NCI-H2227 (cell line): ENCODE measurements around the gene MARK3.

Experiments used
- DNase-seq: peaks from one replicate; lab custom pipeline; 2025; ENCODE audit not compliant: unreplicated experiment; lab: John Stamatoyannopoulos, UW

MARK3 gene

DNA sequence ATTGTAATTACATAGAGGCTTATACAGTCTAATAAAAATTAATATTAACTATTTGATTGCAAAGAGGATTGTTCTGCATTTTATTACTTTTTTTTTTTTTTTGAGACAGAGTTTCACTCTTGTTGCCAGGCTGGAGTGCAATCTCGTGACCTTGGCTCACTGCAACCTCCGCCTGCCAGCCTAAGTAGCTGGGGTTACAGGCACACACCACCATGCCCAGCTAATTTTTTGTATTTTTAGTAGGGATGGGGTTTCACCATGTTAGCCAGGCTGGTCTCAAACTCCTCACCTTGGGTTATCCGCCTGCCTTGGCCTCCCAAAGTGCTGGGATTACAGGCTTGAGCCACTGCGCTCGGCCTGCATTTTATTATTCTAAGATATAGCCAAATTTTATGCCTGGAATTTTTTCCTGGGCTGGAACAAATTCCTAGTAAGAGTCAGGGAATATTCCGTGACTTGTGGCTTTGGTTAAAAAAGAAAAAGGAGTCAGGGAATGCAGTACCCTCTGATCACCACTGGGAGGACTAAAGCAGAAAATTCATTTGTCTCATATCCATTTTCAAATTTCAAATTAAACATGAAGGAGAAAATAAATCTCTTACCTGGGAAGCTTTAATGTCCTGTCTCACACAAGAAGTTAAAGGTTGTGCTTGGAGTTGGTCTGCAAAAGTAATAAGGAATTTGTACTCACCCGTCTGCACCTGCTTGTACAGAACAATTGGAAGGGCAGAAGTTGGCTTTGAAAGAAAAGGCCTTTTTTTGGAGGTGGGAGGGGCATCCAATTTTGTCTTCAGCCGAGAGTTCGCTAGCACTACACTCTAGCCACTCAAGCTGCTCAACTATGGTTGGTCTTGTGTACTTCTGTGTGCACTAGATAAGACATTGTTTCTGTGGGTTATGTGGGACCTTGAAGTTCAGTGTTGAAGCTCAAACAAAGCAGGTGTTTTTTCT, 8.7 kb downstream of the MARK3 start:
- DNase-seq, result peak; percentile 35

DNA sequence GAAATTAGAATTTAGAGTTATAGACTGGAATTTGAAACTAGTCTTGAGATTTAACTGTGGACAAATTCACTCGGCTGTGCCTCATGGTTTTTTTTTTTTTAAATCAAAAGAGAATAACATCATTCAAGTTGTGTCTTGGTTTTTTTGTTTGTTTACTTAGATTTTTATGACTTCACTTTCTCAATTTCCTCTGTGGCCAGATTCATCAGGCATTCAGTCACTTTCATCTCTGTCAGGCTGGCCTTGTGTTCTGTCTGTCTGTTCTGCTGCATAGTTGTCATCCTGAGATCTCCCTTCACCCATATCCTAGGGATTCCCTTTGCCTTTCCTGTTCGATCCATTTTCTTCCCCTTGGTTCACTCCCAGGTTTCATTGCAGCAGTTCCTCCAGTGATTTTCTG, 10.0 kb downstream of the MARK3 start:
- no peak for DNase-seq

DNA sequence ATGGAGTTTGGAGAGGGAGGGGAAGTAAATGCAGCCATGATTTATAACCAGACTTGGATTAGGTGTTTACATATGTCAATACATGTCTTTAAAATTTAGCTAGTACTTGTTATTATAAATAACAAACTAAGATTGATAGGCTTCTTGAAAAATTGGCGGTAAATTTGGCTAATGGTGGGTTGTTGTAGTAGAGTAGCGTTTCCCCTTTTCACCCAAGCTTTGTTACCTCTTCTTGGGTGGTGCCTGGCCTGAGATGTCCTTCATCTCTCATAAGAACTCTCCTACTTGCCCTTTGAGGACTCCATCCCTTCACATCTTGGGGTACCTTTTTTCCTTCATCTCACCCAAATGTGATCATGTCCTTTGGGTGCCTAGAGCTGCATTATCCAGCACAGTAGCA, 11.2 kb downstream of the MARK3 start:
- no peak for DNase-seq

DNA sequence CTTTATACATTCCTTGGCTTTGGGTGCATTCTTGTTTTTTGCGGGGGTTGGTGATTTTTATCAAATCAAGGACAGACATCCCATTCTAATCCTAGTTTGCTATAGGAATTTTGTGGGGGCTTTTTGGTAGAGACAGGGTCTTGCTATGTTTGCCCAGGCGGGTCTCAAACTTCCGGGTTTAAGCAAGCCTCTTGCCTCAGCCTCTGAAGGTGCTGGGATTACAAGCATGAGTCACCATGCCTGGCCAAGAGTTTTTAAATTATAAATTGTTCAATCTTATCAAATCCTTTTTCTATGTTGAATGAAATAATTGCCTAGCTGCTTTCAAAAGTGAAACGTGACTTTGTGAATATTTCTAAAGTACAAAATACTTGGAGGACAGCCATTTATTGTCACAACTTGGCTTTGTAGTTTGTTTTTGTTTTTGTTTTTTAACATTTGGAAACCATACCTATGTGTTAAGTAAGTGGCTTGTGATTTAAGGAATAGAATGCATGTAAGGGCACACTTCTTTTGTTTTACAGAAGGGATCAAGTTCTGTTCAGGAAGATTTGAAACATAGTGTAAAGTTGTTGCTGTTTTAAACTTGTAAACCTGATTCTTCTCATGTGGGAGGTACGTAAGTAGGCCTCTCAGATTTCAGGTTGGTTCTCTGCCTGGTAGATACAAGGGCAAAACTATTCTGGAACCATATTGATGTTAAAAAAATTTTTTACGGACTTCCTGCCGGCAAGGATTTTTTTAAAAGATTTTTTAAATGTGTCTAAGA, 13.4 kb downstream of the MARK3 start:
- no peak for DNase-seq

DNA sequence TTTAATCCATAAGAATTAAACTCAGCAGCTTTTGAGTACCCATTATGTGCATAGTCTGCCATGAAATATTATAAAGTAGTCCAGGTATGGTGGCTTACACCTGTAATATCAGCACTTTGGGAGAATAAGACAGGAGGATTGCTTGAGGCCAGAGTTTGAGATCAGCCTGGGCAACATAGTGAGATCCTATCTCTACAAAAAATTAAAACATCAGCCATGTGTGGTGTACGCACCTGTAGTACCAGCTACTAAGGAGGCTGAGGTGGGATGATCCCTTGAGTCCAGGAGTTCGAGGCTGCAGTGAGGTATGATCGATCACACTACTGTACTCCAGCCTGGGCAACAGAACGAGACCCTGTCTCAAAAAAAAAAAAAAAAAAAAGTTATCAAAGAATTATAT, 15.3 kb downstream of the MARK3 start:
- no peak for DNase-seq

DNA sequence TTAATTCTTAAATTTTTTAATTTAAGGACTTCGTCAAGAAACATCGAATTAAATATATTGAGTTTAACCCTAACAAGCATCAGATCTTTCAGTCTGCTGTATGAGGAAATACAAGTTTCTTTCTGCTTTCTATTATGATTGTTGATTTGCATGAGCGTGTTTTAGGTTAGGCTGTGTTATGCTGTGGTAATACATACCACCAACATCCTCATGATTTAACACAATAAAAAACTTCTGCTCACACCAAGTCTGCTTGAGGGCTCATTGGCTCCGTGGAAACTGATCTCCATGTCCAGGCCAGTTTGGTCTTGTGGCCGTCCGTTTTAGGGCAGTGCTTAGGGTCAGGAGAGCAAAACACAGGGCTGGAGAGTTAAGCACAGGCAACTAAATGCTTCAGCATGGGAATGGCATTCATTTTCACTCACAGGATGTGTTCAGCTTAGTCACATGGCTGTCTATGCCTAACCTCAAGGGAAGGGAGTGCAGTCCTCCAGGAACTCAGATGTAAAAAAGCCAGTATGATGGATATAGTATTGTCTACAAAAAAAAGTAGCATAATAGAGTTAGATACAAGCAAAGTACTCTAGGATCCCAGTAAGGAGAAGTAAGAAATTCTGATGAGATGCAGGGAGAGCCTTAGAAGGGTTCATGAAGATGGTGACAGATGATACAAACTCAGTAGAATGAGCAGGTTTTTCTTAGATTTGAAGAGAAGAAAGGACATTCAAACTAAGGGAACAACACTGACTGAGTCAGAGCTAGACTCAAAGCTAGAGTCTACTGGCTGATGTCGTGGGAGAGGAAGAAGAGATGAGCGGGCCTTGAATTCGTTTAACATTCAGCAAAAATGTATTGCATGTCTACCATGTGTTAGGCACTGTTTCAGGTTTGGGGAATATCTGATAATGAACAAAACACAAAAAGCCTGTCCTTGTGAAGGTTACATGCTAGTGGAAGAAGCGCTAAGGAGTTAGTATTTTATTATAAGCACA, 16.3 kb downstream of the MARK3 start:
- DNase-seq, result no peak

DNA sequence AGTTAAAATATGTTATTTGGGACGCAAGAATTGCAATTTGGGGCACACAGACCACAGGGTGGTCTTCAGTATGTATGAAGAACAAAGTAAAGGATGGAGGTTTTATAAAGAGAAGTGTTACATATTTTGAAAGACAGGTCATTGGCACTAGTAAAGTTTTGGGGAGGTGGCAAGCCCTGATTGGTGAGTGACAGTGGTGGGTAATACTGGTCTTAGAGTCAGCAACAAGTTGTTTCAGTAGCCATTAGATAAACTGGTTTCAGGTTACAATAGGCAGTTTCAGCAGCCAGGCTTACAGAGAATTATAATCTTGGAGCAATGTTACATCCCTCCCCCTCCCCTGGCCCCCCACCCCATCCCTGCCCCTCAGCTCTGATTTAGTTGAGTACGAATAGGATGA, 17.5 kb downstream of the MARK3 start:
- DNase-seq, result no peak

DNA sequence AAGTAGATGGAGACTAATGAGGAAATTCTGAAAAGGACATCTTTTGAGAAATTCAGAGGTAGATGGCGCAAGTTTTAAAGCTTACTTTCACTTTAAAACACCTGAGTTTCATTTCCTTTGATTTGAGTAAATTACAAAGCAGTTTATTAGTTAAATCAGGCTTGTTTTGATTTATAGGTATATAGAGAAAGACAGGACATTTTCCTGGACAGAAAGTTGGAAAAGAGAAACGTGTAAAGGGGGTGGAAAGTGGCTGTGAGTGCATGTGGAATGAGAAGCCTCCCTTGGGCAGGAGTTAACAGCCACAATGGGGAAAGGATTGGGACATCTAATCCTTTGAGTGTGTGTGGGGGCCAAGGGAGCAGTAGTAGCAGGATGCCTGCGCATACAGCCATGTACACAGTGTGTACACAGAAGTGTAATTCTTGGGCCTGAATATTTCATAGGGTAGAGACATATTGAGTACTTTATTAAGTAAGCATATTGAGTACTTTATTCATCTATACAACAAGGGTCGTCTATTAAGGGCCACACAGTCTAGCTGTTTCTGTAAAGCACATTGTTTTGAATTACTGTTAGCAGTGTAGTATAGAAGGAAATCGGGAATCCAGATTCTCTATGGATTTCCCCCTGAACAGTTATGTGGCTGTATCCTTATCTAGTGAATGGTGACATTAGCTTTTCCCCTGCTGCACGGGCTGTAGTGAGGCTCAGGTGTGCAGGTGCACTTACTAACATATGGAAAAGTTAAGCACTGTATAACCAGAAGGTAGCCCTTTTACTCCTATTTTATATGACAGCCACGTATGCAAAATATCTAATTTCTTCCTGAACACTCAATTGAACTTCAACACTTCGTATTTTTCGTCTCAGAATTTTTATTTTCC, 19.1 kb downstream of the MARK3 start:
- DNase-seq, result no peak

DNA sequence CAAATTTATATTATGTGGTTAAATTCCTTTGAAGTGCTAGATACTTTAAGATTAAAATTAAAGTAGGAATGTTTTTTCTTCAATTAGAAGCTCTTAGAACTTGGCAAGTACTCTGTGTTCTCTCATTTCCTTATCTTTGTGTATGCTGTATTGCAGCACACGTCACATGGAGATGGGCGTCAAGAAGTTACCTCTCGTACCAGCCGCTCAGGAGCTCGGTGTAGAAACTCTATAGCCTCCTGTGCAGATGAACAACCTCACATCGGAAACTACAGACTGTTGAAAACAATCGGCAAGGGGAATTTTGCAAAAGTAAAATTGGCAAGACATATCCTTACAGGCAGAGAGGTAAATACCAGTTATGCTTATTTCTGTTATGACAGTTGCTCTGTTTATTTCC, 19.7 kb downstream of the MARK3 start:
- DNase-seq, result no peak

DNA sequence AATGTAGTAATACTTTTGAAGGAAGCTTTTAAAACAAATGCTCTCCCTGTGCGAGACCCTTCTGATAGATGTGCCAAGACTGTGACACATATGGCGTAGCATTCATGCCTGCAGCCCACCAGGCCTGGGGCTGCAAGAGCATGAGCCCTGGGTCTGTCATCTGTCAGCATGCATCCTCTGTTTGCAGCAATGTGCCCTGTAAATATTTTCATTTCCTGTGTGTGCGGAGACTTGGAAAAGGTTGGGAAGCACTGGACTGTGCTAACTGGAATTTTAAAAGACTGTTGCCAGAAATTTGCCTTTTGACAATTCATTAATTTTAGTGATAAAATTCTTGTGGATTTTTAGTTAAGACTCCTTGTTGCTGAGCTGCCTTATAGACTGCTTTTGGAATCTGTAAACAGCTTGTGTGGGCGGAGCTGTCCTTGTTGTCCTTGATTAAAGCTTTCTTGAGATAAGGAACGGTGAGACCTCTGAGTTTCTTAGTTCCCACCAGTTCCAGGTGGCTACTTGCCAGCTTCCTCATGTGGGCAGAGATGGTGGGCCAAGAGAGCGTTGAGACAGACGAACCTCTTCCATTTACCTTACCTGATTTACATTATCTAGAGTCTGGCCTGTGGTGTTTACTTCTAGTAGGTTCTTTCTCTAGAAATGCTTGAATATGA, 23.4 kb downstream of the MARK3 start:
- no peak for DNase-seq

DNA sequence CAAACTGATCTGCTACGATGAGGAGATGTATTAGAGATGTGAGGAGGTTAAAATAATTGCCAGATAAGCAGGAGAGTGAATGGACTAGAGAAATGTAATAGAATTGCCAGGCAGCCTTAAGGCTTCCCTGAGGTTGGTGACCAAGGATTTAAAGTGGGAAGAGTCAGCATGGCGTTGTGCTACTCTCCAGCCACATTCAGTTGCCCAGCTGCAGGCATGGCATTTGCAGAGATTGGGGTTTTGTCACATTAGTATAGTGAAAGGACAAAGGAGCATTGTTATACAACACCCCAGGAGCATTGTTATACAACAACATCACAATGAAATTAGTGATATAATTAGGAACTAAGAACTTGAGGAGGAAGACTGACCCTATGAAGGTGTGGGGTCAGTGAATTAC, 31.7 kb downstream of the MARK3 start:
- DNase-seq, result no peak

DNA sequence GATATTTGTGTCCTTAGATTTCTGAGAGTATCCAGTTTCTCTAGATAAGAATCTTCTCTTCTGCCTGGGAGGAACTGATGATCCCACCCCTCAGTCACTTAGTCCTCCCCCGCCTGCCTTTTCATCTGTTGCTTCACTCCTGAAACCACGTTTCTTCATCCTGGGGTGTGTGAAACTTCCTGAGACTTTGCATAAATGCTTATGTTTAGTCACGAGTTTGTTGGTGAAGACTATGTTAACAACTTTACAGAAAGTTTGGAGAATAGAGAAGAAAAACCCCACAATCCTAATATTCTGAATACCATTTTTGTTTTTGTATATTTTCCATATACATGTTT, 33.2 kb downstream of the MARK3 start:
- DNase-seq, result no peak

DNA sequence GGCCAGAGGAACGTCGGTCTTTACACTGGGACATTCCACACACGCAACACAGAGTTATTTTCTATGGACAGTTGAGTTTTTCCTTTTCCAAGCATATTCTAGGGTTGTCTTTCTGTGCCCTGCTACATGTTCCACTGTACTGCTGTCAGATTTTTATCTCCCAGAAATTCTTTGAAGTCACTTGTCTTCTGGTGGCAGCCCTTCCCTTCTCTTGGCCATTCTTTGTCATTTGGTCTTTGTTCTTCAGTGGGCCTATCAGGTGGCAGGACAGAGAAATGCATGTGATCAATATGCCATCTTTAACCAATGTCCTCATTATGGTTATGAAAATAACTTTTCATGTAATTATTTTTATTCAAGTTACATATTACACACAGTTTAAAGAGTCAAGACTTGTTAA, 36.3 kb downstream of the MARK3 start:
- DNase-seq, result no peak

DNA sequence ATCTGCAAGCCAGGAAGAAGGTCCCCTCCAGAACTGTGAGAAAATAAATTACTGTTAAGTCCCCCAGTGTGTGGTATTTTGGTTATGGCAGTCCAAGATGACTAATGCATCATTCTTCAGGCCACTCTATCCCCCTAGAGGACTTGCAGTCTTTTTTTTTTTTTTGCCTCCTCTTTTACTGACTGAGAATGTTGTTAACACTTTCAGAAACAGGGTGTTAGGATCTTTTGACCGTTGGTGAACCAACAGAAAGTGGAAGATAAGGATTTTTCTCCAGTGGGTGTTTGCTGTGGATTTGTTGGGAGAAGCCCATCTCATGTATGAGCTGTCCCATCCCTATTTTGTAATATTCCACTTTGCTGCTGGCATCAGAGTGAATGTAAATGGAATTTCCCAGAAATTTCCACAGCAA, 37.8 kb downstream of the MARK3 start:
- DNase-seq, result no peak

DNA sequence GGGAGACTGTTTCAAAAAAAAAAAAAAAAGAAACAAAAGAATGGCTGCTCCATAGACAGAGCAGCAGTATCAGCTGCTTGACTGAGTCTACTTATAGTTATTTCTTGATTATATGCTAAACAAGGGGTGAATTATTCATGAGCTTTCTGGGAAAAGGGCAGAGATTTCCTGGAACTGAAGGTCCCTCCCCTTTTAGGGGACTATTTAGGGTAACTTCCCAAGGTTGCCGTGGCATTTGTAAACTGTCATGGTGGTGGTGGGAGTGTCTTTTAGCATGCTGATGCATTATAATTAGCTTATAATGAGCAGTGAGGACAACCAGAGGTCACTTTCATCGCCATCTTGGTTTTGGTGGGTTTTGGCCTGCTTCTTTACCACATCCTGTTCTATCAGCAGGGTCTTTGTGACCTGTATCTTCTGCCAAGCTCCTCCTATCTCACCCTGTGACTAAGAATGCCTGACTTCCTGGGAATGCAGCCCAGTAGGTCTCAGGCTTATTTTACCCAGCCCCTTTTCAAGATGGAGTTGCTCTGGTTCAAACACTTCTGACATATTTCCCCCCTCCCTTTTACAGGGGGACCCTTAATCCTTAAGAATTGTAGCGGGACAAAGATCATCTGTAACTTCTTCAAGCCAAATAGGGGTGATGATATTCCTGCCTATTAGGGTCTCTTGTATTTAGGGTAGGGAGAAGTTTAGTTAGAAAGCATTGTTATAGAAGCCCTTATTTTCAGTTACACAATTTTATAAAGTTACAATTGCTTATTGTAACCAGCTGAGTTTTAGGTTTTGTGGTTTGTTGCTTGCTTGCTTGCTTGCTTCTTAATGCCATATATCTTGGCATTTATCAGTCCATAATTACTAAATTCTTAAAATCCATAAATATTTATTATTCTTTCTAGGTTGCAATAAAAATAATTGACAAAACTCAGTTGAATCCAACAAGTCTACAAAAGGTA, 42.5 kb downstream of the MARK3 start:
- DNase-seq, result no peak

DNA sequence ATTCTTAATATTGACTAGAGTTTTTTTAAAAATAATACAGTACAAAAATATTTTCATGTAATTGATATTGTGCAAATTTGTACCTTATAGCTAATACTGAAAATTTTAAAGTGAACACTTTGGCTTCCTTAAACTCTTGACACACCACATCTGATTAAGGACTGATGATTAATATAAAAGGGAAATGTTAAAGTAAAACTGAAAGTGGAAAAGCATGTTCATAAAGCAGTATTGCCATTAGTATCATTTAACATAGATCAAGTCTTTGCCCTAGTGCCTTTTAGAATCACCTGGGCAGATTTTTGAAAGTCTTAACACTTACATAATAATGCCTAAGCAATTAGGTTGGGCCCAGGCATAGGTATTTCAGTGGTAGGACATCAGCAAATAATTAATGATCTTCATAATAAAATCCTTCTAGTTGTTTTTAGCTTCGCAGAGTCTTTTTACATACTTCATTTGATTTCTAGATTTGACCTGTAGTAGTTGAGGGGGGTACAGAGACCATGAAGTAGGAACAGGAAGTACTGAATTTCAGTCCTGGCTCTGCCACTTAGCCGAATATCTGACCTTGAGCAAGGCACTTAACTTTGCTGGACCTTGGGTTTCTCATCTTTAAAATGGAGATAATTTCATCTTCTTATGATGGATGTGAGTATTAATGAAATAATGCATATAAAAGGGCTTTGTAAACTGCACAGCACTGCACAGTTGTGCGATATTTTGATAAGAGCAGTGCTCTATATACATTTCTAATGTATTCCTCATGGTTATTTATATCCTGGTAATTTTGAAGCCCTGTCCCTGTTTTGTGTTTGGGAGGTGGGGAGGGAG, 43.7 kb downstream of the MARK3 start:
- DNase-seq, result no peak

DNA sequence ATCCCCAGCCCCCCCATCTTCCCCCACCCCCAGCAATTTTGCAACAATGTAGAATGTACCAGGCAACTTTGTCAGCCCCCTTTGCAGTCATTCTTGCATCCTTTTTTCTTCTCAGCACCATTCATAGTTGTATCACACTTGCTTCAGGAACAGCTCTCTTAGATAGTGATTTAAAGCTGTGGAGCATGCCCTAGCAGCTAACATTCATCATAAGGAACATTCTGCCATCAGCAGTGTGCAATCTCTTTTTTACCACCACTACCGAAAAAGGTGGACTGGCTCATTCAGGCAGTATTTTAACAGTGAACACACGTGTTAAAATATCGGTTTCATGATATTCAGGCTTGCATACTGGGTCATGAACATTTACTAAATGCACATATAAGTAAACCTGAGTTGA, 45.1 kb downstream of the MARK3 start:
- no peak for DNase-seq

DNA sequence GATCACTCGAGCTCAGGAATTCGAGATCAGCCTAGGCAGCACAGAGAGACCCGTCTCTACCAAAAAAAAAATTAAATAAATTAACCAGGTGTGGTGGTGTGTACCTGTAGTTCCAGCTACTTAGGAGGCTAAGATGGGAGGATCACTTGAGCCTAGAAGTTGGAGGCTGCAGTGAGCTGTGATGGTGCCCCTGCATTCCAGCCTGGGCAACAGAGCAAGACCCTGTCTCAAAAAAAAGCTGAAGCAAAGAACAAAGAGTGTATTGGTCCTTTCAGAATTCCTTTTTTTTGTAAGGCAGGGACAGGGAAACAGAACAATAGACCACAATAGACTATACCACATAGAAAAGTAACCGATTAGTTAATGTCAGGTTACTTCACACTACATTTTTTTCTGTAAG, 47.4 kb downstream of the MARK3 start:
- DNase-seq, result no peak
